NT2/D1 (cell line): Measurements from ENCODE around the gene BBX.

Source experiments
- SUZ12 ChIP-seq: IDR thresholded peaks from 2 replicates; pipeline ENCODE4 v1.6.1; 2011; ENCODE audit not compliant: insufficient read length, insufficient read depth; ENCODE audit errors: extremely low read depth
- YY1 ChIP-seq: IDR thresholded peaks from 2 replicates; pipeline ENCODE4 v1.6.1; 2011; ENCODE audit not compliant: insufficient read length, insufficient read depth
- ZNF274 ChIP-seq: IDR thresholded peaks from 2 replicates; pipeline ENCODE4 v1.6.1; 2011; ENCODE audit warnings: mild to moderate bottlenecking, low read depth, low read length

DNA sequence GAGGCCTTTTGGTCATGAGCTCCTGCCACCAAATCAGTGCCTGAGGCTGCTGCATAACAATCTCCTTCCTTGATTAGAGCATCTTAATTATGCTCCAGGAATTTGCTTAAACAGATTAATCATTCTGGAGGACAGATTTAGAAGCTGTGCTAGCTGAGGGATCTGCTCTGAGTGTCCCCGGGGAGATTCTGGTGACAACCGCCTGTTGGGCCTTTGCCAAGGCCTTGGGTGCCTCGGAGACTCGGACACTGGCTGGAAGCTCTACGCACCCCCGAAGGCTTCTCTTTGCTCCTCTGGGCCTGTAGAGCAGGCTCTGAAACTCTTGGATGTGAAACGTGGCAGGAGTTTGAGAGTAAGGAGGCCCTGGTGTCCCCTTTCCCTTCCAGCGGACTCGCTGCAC lies 304.0 kb downstream of the BBX start:
- TF ChIP-seq ZNF274 (no peak), SUZ12 (no peak), YY1 (no peak)
